OCI-LY3 (cell line): Measurements from ENCODE around the gene OR10H5.

ENCODE experiments used
- H2AFZ ChIP-seq: fragments of 200-600, 300-600 bp; shearing (Covaris generic); 2 replicates; pipeline ENCODE4 v1.6.0; 2014; ENCODE audit warnings: antibody characterized with exemption, low read depth, low read length
- H3K27ac ChIP-seq: fragments of 200-600, 300-600 bp; sonication (generic); 2 replicates; pipeline ENCODE4 v1.5.1; 2014; ENCODE audit warnings: mild to moderate bottlenecking, low read length, moderate library complexity, mixed read lengths
- H3K27me3 ChIP-seq: fragments of 200-600, 300-600 bp; sonication (generic); 2 replicates; pipeline ENCODE4 v1.6.1; 2014; ENCODE audit warnings: low read depth, low read length, mixed read lengths
- H3K36me3 ChIP-seq: fragments of 200-600, 300-600 bp; sonication (generic); replicated peaks from 2 replicates; pipeline ENCODE3; 2014; ENCODE audit warnings: low read depth, low read length, mixed read lengths
- H3K4me1 ChIP-seq: fragments of 300-600, 200-600 bp; sonication (generic); 2 replicates; pipeline ENCODE4 v1.6.1; 2014; ENCODE audit warnings: low read length, mixed read lengths
- H3K4me2 ChIP-seq: fragments of 200-600, 300-600 bp; sonication (generic); 2 replicates; pipeline ENCODE4 v1.6.1; 2014; ENCODE audit warnings: low read length, mixed read lengths
- H3K4me3 ChIP-seq: fragments of 300-600, 200-600 bp; sonication (generic); 2 replicates; pipeline ENCODE4 v1.5.1; 2014; ENCODE audit warnings: antibody characterized with exemption, mild to moderate bottlenecking, low read length, moderate library complexity
- H3K79me2 ChIP-seq: fragments of 300-600, 200-600 bp; shearing (Covaris generic); 2 replicates; pipeline ENCODE4 v1.6.1; 2014; ENCODE audit warnings: mild to moderate bottlenecking, low read length, mixed read lengths
- H3K9ac ChIP-seq: fragments of 300-600, 200-600 bp; shearing (Covaris generic); 2 replicates; pipeline ENCODE4 v1.6.0; 2014; ENCODE audit warnings: mild to moderate bottlenecking, low read length, moderate library complexity
- H3K9me3 ChIP-seq: fragments of 200-600, 300-600 bp; shearing (Covaris generic); 2 replicates; pipeline ENCODE4 v1.6.1; 2014; ENCODE audit warnings: low read length, mixed read lengths; ENCODE audit not compliant: insufficient read depth
- H4K20me1 ChIP-seq: fragments of 200-600, 300-600 bp; sonication (generic); 2 replicates; pipeline ENCODE4 v1.6.1; 2016; ENCODE audit warnings: low read length, mixed read lengths; ENCODE audit not compliant: insufficient read depth
- CTCF ChIP-seq: fragments of 200-600, 300-600 bp; sonication (generic); IDR thresholded peaks from 2 replicates; pipeline ENCODE4 v1.5.1; 2014; ENCODE audit warnings: antibody characterized with exemption, low read length, low read depth
- EZH2phosphoT487 ChIP-seq: fragments of 200-600 bp; shearing (Covaris generic); IDR thresholded peaks from 2 replicates; pipeline ENCODE4 v1.6.1; 2018; ENCODE audit warnings: antibody characterized with exemption, mixed run types, low read depth

Gene OR10H5, protein sequence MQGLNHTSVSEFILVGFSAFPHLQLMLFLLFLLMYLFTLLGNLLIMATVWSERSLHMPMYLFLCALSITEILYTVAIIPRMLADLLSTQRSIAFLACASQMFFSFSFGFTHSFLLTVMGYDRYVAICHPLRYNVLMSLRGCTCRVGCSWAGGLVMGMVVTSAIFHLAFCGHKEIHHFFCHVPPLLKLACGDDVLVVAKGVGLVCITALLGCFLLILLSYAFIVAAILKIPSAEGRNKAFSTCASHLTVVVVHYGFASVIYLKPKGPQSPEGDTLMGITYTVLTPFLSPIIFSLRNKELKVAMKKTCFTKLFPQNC

GRCh38 chr19:15787611-15788155 is at the start of gene OR10H5:
TSS of gene OR10H5 (plus strand) at chr19:15787661. CDS start at chr19:15794049, 6,388 bp downstream.
- no peaks in the 10 kb centered on the region for H3K27me3 ChIP-seq
- no peak within 1 kb of the TSS for H3K4me3 ChIP-seq
- no peaks in the 10 kb centered on the region for H3K36me3 ChIP-seq
- H3K4me1 ChIP-seq: no peaks in the 10 kb centered on the region
- no peaks in the 10 kb centered on the region for H3K79me2 ChIP-seq
- no peak within 1 kb of the TSS for H3K4me2 ChIP-seq
- no peaks in the 10 kb centered on the region for H4K20me1 ChIP-seq
- no peak within 1 kb of the TSS for H2AFZ ChIP-seq
- no peak for TF ChIP-seq CTCF
- no peak for TF ChIP-seq EZH2phosphoT487
- no peak within 1 kb of the TSS for H3K27ac ChIP-seq
- no peaks in the 10 kb centered on the region for H3K9me3 ChIP-seq
- no peak within 1 kb of the TSS for H3K9ac ChIP-seq

DNA sequence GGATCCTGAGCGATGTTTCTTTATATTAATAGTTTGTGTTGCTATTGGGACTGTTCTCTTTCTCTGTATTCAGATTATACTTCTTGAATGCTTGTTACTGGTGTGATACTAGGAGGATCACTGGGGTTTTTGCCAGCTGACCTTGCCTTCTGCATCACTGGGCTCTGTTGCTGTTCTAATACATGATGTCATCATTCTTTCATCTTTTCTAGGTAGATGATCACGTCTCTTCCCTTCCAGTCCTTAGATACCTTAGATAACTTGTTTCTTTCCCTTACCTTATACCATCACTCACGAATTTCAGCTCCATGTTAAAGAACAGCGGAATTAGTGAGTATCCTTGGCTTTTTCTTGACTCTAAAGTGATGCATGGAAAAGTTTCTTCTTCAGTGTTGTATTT is 49.7 kb upstream of the OR10H5 start, which contains the start of gene OR10H3:
Gene OR10H3, plus strand, starts transcription at position 264 of the 400 bp plus-strand sequence. CDS start 3,408 bp downstream, outside the sequence.
- no peaks in the 10 kb centered on the region for H3K79me2 ChIP-seq
- no peaks in the 10 kb centered on the region for H3K36me3 ChIP-seq
- H3K27ac ChIP-seq: no peak within 1 kb of the TSS
- H3K9me3 ChIP-seq: peaks cover 4% of the 10 kb centered on the region; the same call in 1 of the 2 replicates
- TF ChIP-seq EZH2phosphoT487 (no peak), CTCF (no peak)
- H3K9ac ChIP-seq: no peak within 1 kb of the TSS
- no peaks in the 10 kb centered on the region for H4K20me1 ChIP-seq
- H3K4me2 ChIP-seq: no peak within 1 kb of the TSS
- H2AFZ ChIP-seq: no peak within 1 kb of the TSS
- H3K27me3 ChIP-seq: peaks cover 2% of the 10 kb centered on the region; the same call in 1 of the 2 replicates
- no peak within 1 kb of the TSS for H3K4me3 ChIP-seq
- no peaks in the 10 kb centered on the region for H3K4me1 ChIP-seq

DNA sequence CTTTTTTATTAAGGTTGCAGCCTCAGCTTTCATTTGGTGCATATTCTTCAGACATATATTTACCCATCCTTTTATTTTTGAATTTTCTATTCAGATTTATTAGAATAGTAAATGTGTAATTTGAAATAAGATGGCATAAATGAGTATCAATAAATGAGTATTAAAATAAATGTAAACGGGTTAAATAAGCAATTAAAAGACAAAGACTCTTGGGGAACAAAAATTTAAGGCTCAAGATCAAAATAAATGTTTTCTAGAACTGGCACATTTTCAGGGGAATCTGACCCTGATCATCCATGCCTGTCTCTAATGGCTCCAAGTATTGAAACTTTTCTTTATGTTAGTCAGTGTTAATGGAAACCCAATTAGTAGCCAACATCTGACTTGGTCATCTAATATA is 46.7 kb upstream of the OR10H5 start:
- H3K4me3 ChIP-seq: no peak overlapping the region
- H3K4me1 ChIP-seq: no peaks in the 10 kb centered on the region
- no peak overlapping the region for H2AFZ ChIP-seq
- H3K27ac ChIP-seq: no peak overlapping the region
- H3K9me3 ChIP-seq: peaks cover 4% of the 10 kb centered on the region; the same call in 1 of the 2 replicates
- H4K20me1 ChIP-seq: no peaks in the 10 kb centered on the region
- no peaks in the 10 kb centered on the region for H3K79me2 ChIP-seq
- no peak overlapping the region for H3K9ac ChIP-seq
- no peak for TF ChIP-seq EZH2phosphoT487
- no peak for TF ChIP-seq CTCF
- H3K4me2 ChIP-seq: no peak overlapping the region
- no peaks in the 10 kb centered on the region for H3K27me3 ChIP-seq
- no peaks in the 10 kb centered on the region for H3K36me3 ChIP-seq

GRCh38 chr19:15748239-15748638 is 39.2 kb upstream of the OR10H5 start:
- Histone ChIP-seq H3K4me2 (no peak overlapping the region), H3K9ac (no peak overlapping the region), H3K4me3 (no peak overlapping the region), H3K36me3 (no peaks in the 10 kb centered on the region), H3K79me2 (no peaks in the 10 kb centered on the region), H4K20me1 (no peaks in the 10 kb centered on the region), H3K4me1 (no peaks in the 10 kb centered on the region), H2AFZ (no peak overlapping the region), H3K27ac (no peak overlapping the region), H3K9me3 (no peaks in the 10 kb centered on the region), H3K27me3 (peaks cover 13% of the 10 kb centered on the region; the same call in 1 of the 2 replicates)
- TF ChIP-seq CTCF (no peak), EZH2phosphoT487 (no peak)
